A549 (cell line): ENCODE results near the gene SLIT3. TPM values are rescaled to one million over a fixed set of nuclear protein-coding genes. Genes with fewer than 3 reads are reported as not detected.

ENCODE experiments used
- ATAC-seq, 2 experiments: fragments of 200-7000 bp in 1 of 2; fragments of >200 bp in 1 of 2; cut with Nextera tagmentation in 1 of 2; cut with Tn5 transposase in 1 of 2; 3 replicates each; pipeline versions ENCODE4 v1.8.0 to v1.9.1; 2018 to 2020; ENCODE audit warnings: mild to moderate bottlenecking in 1 of 2, moderate library complexity in 1 of 2
- CTCF ChIA-PET: fragments of 300-600 bp; sonication (Branson Sonifier 250); formaldehyde crosslinking; extraction: SDS; loops from one replicate; lab custom pipeline; 2021; ENCODE audit warnings: antibody characterized with exemption, inconsistent platforms; lab: Yijun Ruan, JAX
- POLR2A ChIA-PET: fragments of 350-600 bp; formaldehyde crosslinking; extraction: SDS; loops from one replicate; lab custom pipeline; 2021; ENCODE audit warnings: antibody characterized with exemption, inconsistent platforms; lab: Yijun Ruan, JAX
- DNase-seq, 2 experiments: peaks; one replicate each; pipeline versions ENCODE4 v3.0.0 to v3.0.0-alpha.2; 2011 to 2016; ENCODE audit warnings: low read depth in 1 of 2, low spot score in 1 of 2
- FAIRE-seq: peaks from 2 replicates; lab custom pipeline; 2011; peaks lifted over from hg19 to GRCh38; lab: Jason Lieb, UNC
- H3K27ac ChIP-seq, 2 experiments: fragments of >200 bp; sonication (Bioruptor Twin); formaldehyde crosslinking; 3 replicates each; pipeline ENCODE4 v1.5.1; 2016 to 2017
- H3K4me1 ChIP-seq: fragments of >200 bp; sonication (Bioruptor Twin); formaldehyde crosslinking; 3 replicates; pipeline ENCODE4 v1.6.1; 2016
- H3K4me2 ChIP-seq: fragments of >200 bp; sonication (Bioruptor Twin); formaldehyde crosslinking; 3 replicates; pipeline ENCODE4 v1.6.1; 2016
- H3K4me3 ChIP-seq: fragments of >200 bp; sonication (Bioruptor Twin); formaldehyde crosslinking; 3 replicates; pipeline ENCODE4 v1.5.1; 2016
- H3K9me3 ChIP-seq: fragments of >200 bp; sonication (Bioruptor Twin); formaldehyde crosslinking; 3 replicates; pipeline ENCODE4 v1.6.1; 2016
- ATOH8 ChIP-seq: fragments of 250-450 bp; sonication (Bioruptor Pico); IDR thresholded peaks from 2 replicates; pipeline ENCODE4 v1.5.0; 2020; ENCODE audit warnings: low read depth, mild to moderate bottlenecking, moderate library complexity
- CBX8 ChIP-seq: fragments of 200-600 bp; sonication (generic); IDR thresholded peaks from 2 replicates; pipeline ENCODE4 v1.6.1; 2016
- CEBPB ChIP-seq, 2 experiments: fragments of >200 bp in 1 of 2; sonication (Bioruptor Twin) in 1 of 2; formaldehyde crosslinking in 1 of 2; IDR thresholded peaks; 2 replicates each; pipeline ENCODE4 v1.6.1; 2012 to 2016
- E2F6 ChIP-seq: IDR thresholded peaks from 2 replicates; pipeline ENCODE4 v1.6.1; 2012; ENCODE audit warnings: low read depth, borderline replicate concordance
- EHF ChIP-seq: fragments of 250-450 bp; sonication (Bioruptor Pico); IDR thresholded peaks from 2 replicates; pipeline ENCODE4 v1.5.0; 2020; ENCODE audit warnings: mild to moderate bottlenecking
- EP300 ChIP-seq, 2 experiments: fragments of >200 bp; sonication (Bioruptor Twin); formaldehyde crosslinking; IDR thresholded peaks; 2 replicates in 1 of 2; 3 replicates in 1 of 2; pipeline ENCODE4 v1.6.1; 2016 to 2017
- ESRRA ChIP-seq: fragments of 150-350 bp; IDR thresholded peaks from 2 replicates; pipeline ENCODE4 v1.6.1; 2014; ENCODE audit warnings: mild to moderate bottlenecking, low read length, borderline replicate concordance
- FOSL2 ChIP-seq, 2 experiments: fragments of 450-650 bp in 1 of 2; fragments of >200 bp in 1 of 2; sonication (Bioruptor Twin) in 1 of 2; formaldehyde crosslinking; IDR thresholded peaks; 2 replicates each; pipeline versions ENCODE4 v1.5.0 to v1.6.1; 2016 to 2020; ENCODE audit warnings: mild to moderate bottlenecking in 1 of 2, moderate library complexity in 1 of 2
- HOXB5 ChIP-seq: fragments of 250-450 bp; sonication (Bioruptor Pico); IDR thresholded peaks from 2 replicates; pipeline ENCODE4 v1.5.0; 2020; ENCODE audit warnings: mild to moderate bottlenecking, moderate library complexity
- JUN ChIP-seq, 2 experiments: fragments of >200 bp; sonication (Bioruptor Twin); formaldehyde crosslinking; IDR thresholded peaks; 2 replicates in 1 of 2; 3 replicates in 1 of 2; pipeline ENCODE4 v1.6.1; 2016 to 2017
- JUNB ChIP-seq: fragments of >200 bp; sonication (Bioruptor Twin); formaldehyde crosslinking; IDR thresholded peaks from 2 replicates; pipeline ENCODE4 v1.6.1; 2016
- NPAS2 ChIP-seq: fragments of 250-450 bp; sonication (Bioruptor Pico); IDR thresholded peaks from 2 replicates; pipeline ENCODE4 v1.8.0; 2022; ENCODE audit warnings: mild to moderate bottlenecking, moderate library complexity, borderline replicate concordance
- NR3C1 ChIP-seq: fragments of >200 bp; sonication (Bioruptor Twin); formaldehyde crosslinking; IDR thresholded peaks from 3 replicates; pipeline ENCODE4 v1.6.1; 2017
- PBX3 ChIP-seq: IDR thresholded peaks from 2 replicates; pipeline ENCODE4 v1.6.1; 2012
- PHF8 ChIP-seq: fragments of 200-600 bp; sonication (generic); IDR thresholded peaks from 2 replicates; pipeline ENCODE4 v1.6.1; 2016; ENCODE audit warnings: low read depth, mild to moderate bottlenecking, antibody characterized with exemption, moderate library complexity, borderline replicate concordance
- RAD21 ChIP-seq, 2 experiments: fragments of >200 bp in 1 of 2; sonication (Bioruptor Twin) in 1 of 2; formaldehyde crosslinking in 1 of 2; IDR thresholded peaks in 1 of 2; conservative IDR thresholded peaks in 1 of 2; 2 replicates in 1 of 2; 3 replicates in 1 of 2; pipeline ENCODE4 v1.6.1; 2012 to 2018; ENCODE audit warnings: inconsistent platforms in 1 of 2
- RARB ChIP-seq: fragments of 250-450 bp; sonication (Bioruptor Pico); IDR thresholded peaks from 2 replicates; pipeline ENCODE4 v1.8.0; 2021; ENCODE audit warnings: mild to moderate bottlenecking, moderate library complexity
- REST ChIP-seq: fragments of 200-600 bp; sonication (generic); IDR thresholded peaks from 2 replicates; pipeline ENCODE4 v1.6.1; 2016; ENCODE audit warnings: antibody characterized with exemption, mild to moderate bottlenecking, moderate library complexity
- SREBF2 ChIP-seq: fragments of 450-650 bp; IDR thresholded peaks from 2 replicates; pipeline ENCODE4 v1.6.1; 2014; ENCODE audit warnings: mild to moderate bottlenecking, moderate library complexity
- TFCP2L1 ChIP-seq: fragments of 250-450 bp; sonication (Bioruptor Pico); IDR thresholded peaks from 2 replicates; pipeline ENCODE4 v1.5.0; 2021; ENCODE audit warnings: mild to moderate bottlenecking
- ZC3H11A ChIP-seq: fragments of 450-650 bp; IDR thresholded peaks from 2 replicates; pipeline ENCODE4 v1.6.1; 2014; ENCODE audit warnings: antibody characterized with exemption, mild to moderate bottlenecking
- ZFP36 ChIP-seq: fragments of 450-650 bp; IDR thresholded peaks from 2 replicates; pipeline ENCODE4 v1.6.1; 2014; ENCODE audit warnings: borderline replicate concordance; ENCODE audit not compliant: partially characterized antibody
- ZSCAN20 ChIP-seq: fragments of 250-450 bp; sonication (Bioruptor Pico); IDR thresholded peaks from 2 replicates; pipeline ENCODE4 v1.8.0; 2022; ENCODE audit warnings: mild to moderate bottlenecking, moderate library complexity
- WGBS: methylation state at CpG from one replicate; pipeline ENCODE4 v1.1.6; 2017; ENCODE audit errors: missing lambda C conversion rate; 5-methylcytosine and 5-hydroxymethylcytosine counted together
- polyA plus RNA-seq, 4 experiments: library from polyadenylated mRNA; depleted of rRNA in 3 of 4; stranded (reverse); fragments of >200 nt; fragmentation: RNase III in 1 of 4; extraction: RNeasy Plus Mini Kit Qiagen cat#74134 plus additional on column Dnase treatment in 1 of 4; gene quantifications; 2 replicates in 3 of 4; 3 replicates in 1 of 4; pipeline ENCODE4 v1.2.3, GENCODE V29; 2011 to 2017
- TF ChIP-seq, protein P1 (sequence below): fragments of >200 bp; sonication (Bioruptor Twin); formaldehyde crosslinking; IDR thresholded peaks from 3 replicates; pipeline ENCODE4 v1.6.1; 2016

Gene SLIT3
- polyA plus RNA-seq, 2 of the 4 experiments (the other 2 are of a cell fraction): 12.7 to 22.9 TPM

DNA sequence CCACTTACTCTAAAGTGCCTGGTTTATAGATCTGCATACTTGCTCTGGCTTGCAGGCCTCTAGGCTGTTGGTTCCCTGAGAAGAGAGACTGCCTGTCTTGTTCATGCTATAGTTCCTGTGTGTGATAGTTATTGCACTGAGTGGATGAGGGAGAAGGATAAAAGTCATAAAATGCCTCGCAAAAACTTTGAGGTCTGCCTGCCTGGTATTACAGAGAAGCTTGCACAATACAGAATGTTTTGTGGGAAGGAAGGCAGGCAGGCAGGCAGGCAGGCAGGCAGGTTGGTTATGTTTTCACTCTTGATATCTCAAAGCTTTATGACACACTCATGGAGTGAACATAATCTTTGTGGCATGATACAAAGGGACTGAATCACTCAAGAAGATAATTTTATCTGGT lies 287.1 kb downstream of the SLIT3 start:
- Histone ChIP-seq H3K4me1 (peaks cover 14% of the 10 kb centered on the region), H3K4me3 (no peak overlapping the region), H3K9me3 (no peaks in the 10 kb centered on the region), H3K4me2 (no peak overlapping the region), H3K27ac (no peak overlapping the region)
- no peak for DNase-seq
- no peak for TF ChIP-seq SREBF2
- TF ChIP-seq JUNB: no peak
- TF ChIP-seq PHF8: no peak
- no peak for TF ChIP-seq NPAS2
- TF ChIP-seq E2F6: no peak
- TF ChIP-seq ZFP36: peak; percentile 31
- no peak for TF ChIP-seq CEBPB (IDR thresholded peaks at IDR 0.05)
- no peak for TF ChIP-seq TFCP2L1
- FAIRE-seq: no peak
- ATAC-seq: no peak
- 94% methylated on average over 1 of the region's 1 CpG for WGBS
- POLR2A ChIA-PET: no interaction called here
- CTCF ChIA-PET: interaction anchor here (0.7 to 1.4 kb wide), 3 partner anchors 10 to 26 kb away, joined by 3 to 4 read pairs (median 3); no protein-coding TSS in a partner anchor

DNA sequence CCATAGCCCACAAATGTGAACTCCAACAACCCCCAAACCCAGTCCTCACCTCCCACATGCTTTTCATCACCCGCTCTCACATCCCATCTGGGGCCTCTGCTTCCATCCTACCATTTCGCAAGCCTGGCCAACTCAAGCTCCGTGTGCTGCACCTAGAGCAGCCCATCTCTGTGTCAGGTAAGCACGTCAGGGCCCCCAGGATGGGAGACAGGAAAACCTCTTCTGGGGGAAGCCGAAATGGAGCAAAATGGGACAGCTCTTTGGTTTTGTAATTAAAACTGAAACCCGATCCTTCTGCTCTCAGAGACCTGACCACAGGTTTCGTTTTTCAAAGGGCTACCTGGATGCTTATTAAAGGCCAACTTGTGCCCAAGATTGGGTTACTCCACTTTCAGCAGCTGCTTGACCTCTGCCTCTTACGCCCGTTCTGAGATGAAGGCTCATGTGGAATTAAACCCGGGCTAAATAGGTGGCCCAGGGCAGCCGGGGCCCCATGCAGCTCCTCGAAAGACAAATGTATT lies 287.7 kb downstream of the SLIT3 start:
- no peak for DNase-seq
- whole genome bisulfite sequencing: 88% methylated on average over 12 of the region's 12 CpGs
- ChIA-PET POLR2A (no interaction called here), CTCF (interaction anchor here (1.4 to 1.7 kb wide), 2 partner anchors 10 to 26 kb away, joined by 3 to 7 read pairs; no protein-coding TSS in a partner anchor)
- TF ChIP-seq, protein P1, sequence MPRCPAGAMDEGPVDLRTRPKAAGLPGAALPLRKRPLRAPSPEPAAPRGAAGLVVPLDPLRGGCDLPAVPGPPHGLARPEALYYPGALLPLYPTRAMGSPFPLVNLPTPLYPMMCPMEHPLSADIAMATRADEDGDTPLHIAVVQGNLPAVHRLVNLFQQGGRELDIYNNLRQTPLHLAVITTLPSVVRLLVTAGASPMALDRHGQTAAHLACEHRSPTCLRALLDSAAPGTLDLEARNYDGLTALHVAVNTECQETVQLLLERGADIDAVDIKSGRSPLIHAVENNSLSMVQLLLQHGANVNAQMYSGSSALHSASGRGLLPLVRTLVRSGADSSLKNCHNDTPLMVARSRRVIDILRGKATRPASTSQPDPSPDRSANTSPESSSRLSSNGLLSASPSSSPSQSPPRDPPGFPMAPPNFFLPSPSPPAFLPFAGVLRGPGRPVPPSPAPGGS: no peak
- TF ChIP-seq PBX3 (no peak), PHF8 (no peak), RARB (CRISPR knock-in tag) (no peak), EHF (CRISPR knock-in tag) (no peak)
- no peak for FAIRE-seq
- Histone ChIP-seq H3K4me3 (no peak overlapping the region), H3K4me2 (no peak overlapping the region), H3K4me1 (peaks cover 19% of the 10 kb centered on the region), H3K9me3 (no peaks in the 10 kb centered on the region), H3K27ac (no peak overlapping the region)
- no peak for ATAC-seq

DNA sequence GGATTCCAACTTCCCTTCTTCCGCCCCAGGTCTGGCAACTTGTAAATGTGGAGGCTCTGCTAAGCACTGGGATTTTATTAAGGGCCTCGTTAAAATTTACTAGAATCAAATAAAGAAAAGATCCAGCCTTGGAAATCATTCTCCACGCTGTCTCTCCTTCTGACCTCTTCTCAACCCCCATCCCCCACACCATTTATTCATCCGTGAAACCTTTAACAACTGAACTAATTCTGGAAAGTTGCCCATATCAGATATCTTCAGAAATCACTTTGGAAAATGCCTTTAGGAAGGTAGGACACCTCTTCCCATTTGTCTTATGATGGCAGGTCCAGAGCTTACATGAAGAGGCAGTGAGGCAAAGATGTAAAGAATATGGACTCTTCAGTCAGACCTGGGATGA lies 288.5 kb downstream of the SLIT3 start:
- 0 out of 6 replicates have a peak overlapping the region, but pooled peaks of 1 of the 2 experiments have one; percentile 13 for H3K27ac ChIP-seq
- DNase-seq (no peak), FAIRE-seq (no peak)
- no peak overlapping the region for H3K4me3 ChIP-seq
- H3K9me3 ChIP-seq: no peaks in the 10 kb centered on the region
- peaks cover 28% of the 10 kb centered on the region for H3K4me1 ChIP-seq
- POLR2A ChIA-PET: no interaction called here
- H3K4me2 ChIP-seq: no peak overlapping the region
- TF ChIP-seq RARB (CRISPR knock-in tag) (no peak), E2F6 (no peak), ZC3H11A (no peak), CBX8 (no peak), FOSL2 (IDR thresholded peaks at IDR 0.05) (no peak), FOSL2 (CRISPR knock-in tag; IDR thresholded peaks at IDR 0.05) (no peak), JUN (IDR thresholded peaks at IDR 0.05) (no peak), RAD21 (conservative IDR thresholded peaks at IDR 0.05 in 1 of 2, IDR thresholded peaks at IDR 0.05 in 1 of 2) (no peak), ATOH8 (CRISPR knock-in tag) (no peak), SREBF2 (no peak), HOXB5 (CRISPR knock-in tag) (no peak), EP300 (IDR thresholded peaks at IDR 0.05) (no peak), ZSCAN20 (CRISPR knock-in tag) (no peak), ESRRA (no peak), NR3C1 (no peak), PBX3 (no peak), REST (no peak)
- TF ChIP-seq, all 56 proteins: peak for 0
- CTCF ChIA-PET: interaction anchor here (1.4 to 1.7 kb wide), 2 partner anchors 9 to 25 kb away, joined by 3 to 7 read pairs; no protein-coding TSS in a partner anchor
- no peak for ATAC-seq
- WGBS: 76% methylated on average over 4 of the region's 4 CpGs
